ENCODE measurements around the gene ARRDC5.
"Not testable (repeated sequence)": the region's sequence is repeated elsewhere in the genome, so short reads cannot be mapped to it uniquely, and the experiment has no call there.

The ARRDC5 gene

GRCh38 chr19:4902796-4903195 is at the start of gene ARRDC5:
ARRDC5 (minus strand) TSS chr19:4902896; CDS start chr19:4902825, 71 bp downstream.
- no peak for DNase-seq (ENCODE audit: low read depth)
- no peak for TF ChIP-seq CTCF (IDR thresholded peaks at IDR 0.05; ENCODE audit: control insufficient read depth, insufficient read depth, low read depth, low read length, missing control alignments)
- no peak within 1 kb of the TSS for H3K4me3 ChIP-seq (ENCODE audit: control insufficient read depth, low read depth, low read length)

GRCh38 chr19:4951656-4952055 is 49.0 kb upstream of the ARRDC5 start:
- H3K4me3 ChIP-seq (ENCODE audit: control insufficient read depth, low read depth, low read length) = no peak overlapping the region
- DNase-seq (ENCODE audit: low read depth) = no peak
- no peak for TF ChIP-seq CTCF (IDR thresholded peaks at IDR 0.05; ENCODE audit: control insufficient read depth, insufficient read depth, low read depth, low read length, missing control alignments)

GRCh38 chr19:4950650-4951049 is 48.0 kb upstream of the ARRDC5 start:
- DNase-seq (ENCODE audit: low read depth); H3K4me3 ChIP-seq (ENCODE audit: control insufficient read depth, low read depth, low read length): not testable (repeated sequence)

GRCh38 chr19:4941638-4942169 is 39.0 kb upstream of the ARRDC5 start:
- DNase-seq (ENCODE audit: low read depth); H3K4me3 ChIP-seq (ENCODE audit: control insufficient read depth, low read depth, low read length): not testable (repeated sequence)

GRCh38 chr19:4939466-4939865 is 36.8 kb upstream of the ARRDC5 start:
- TF ChIP-seq CTCF (IDR thresholded peaks at IDR 0.05; ENCODE audit: control insufficient read depth, insufficient read depth, low read depth, low read length, missing control alignments) = no peak
- H3K4me3 ChIP-seq (ENCODE audit: control insufficient read depth, low read depth, low read length) = no peak overlapping the region
- DNase-seq (ENCODE audit: low read depth) = no peak

- H3K4me3 ChIP-seq (ENCODE audit: control insufficient read depth, low read depth, low read length); DNase-seq (ENCODE audit: low read depth): not testable (repeated sequence)
These were observed 35.8 kb upstream of the ARRDC5 start for GRCh38 chr19:4938461-4938860.

GRCh38 chr19:4937060-4937459 is 34.4 kb upstream of the ARRDC5 start:
- no peak for DNase-seq (ENCODE audit: low read depth)
- no peak for TF ChIP-seq CTCF (IDR thresholded peaks at IDR 0.05; ENCODE audit: control insufficient read depth, insufficient read depth, low read depth, low read length, missing control alignments)
- H3K4me3 ChIP-seq (ENCODE audit: control insufficient read depth, low read depth, low read length) = no peak overlapping the region

- no peak for TF ChIP-seq CTCF (IDR thresholded peaks at IDR 0.05; ENCODE audit: control insufficient read depth, insufficient read depth, low read depth, low read length, missing control alignments)
- no peak for DNase-seq (ENCODE audit: low read depth)
- no peak overlapping the region for H3K4me3 ChIP-seq (ENCODE audit: control insufficient read depth, low read depth, low read length)
These were observed 32.7 kb upstream of the ARRDC5 start for GRCh38 chr19:4935444-4935843.
